Measurements from ENCODE around the gene TSBP1.
"Not testable (repeated sequence)": the region's sequence is repeated elsewhere in the genome, so short reads cannot be mapped to it uniquely, and the experiment has no call there.

Gene TSBP1

DNA sequence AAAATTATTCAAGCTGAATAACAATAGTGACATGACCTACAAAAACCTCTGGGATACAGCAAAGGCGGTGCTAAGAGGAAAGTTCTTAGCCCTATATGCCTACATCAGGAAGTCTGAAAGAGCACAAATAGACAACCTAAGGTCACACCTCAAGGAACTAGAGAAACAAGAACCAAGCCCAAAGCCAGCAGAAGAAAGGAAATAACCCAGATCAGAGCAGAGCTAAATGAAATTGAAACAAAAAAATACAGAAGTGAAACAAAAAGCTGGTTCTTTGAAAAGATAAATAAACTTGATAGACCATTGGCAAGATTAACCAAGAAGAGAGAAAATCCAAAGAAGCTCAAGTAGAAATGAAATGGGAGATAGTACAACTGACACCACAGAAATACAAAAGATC, 100.3 kb downstream of the TSBP1 start:
- TF ChIP-seq, protein P1, sequence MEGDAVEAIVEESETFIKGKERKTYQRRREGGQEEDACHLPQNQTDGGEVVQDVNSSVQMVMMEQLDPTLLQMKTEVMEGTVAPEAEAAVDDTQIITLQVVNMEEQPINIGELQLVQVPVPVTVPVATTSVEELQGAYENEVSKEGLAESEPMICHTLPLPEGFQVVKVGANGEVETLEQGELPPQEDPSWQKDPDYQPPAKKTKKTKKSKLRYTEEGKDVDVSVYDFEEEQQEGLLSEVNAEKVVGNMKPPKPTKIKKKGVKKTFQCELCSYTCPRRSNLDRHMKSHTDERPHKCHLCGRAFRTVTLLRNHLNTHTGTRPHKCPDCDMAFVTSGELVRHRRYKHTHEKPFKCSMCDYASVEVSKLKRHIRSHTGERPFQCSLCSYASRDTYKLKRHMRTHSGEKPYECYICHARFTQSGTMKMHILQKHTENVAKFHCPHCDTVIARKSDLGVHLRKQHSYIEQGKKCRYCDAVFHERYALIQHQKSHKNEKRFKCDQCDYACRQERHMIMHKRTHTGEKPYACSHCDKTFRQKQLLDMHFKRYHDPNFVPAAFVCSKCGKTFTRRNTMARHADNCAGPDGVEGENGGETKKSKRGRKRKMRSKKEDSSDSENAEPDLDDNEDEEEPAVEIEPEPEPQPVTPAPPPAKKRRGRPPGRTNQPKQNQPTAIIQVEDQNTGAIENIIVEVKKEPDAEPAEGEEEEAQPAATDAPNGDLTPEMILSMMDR (IDR thresholded peaks at IDR 0.05; ENCODE audit: low read depth, low read length) = no peak
- DNase-seq (ENCODE audit: extremely low read depth, low read depth) = no peak

DNA sequence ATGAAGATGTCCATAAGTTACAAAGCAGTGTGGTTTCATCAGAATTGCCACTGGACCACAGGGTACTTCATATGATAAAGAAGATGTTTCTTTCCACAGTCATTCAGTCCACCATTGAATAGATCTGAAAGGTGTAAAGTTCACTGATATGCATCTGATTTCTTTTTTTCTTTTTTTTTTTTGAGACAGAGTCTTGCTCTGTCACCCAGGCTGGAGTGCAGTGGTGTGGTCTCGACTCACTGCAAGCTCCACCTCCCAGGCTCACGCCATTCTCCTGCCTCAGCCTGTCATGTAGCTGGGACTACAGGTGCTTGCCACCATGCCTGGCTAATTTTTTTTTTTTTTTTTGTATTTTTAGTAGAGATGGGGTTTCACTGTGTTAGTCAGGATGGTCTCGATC, 103.2 kb downstream of the TSBP1 start:
- not testable (repeated sequence) for DNase-seq (ENCODE audit: extremely low read depth, low read depth)

- no peak for DNase-seq (ENCODE audit: extremely low read depth, low read depth)
- TF ChIP-seq, protein P1 (IDR thresholded peaks at IDR 0.05; ENCODE audit: low read depth, low read length) = no peak
Observed at GRCh38 chr6:32267035-32267434, 104.7 kb downstream of the TSBP1 start.

- DNase-seq (ENCODE audit: extremely low read depth, low read depth) = not testable (repeated sequence)
Observed at GRCh38 chr6:32257262-32257661, 114.4 kb downstream of the TSBP1 start.

DNA sequence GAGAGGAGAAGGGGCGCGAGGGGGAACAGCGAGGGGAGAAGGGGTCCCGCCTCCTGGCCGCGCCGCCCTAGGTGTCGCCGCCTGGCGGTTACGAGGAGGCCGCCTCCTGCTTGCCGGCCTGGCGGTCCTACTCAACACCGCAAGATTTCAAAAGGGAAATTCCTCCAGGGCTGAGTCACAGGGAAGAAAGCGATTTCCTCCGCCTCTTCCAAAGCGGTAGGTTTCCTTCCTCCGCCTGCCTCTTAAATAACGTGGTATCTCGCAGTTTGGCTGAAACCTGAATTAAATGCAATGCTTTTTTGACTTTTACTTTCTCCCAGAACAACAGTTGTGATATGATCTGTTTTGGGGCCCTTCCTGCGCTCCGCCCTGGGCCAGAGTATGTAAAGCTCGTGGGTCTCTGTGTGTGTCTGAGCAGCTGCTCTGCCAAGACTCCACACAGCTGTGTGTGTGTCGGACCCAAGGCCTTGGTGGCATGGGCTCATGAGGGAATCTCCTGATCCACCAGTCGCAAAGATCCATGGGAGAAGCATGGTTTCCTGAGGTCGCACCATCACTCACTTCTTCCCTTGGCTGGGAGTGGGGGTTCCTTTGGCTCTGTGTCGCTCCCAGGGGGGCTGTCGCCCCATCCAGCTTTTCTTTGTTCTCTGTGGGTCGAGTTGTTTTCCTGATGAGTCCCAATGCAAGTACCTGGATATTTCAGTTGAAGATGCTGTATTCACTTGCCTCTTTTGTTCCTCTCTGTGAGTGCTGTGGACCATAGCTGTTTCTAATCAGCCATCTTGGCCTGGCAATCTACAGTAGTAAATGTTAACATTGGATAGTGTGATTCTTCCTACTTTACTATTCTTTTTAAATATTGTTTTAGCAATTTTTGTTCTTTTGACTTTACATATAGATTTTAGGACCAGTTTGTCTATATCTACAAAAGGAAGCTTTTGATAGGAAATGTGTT, 116.2 kb downstream of the TSBP1 start:
- TF ChIP-seq, protein P1 (IDR thresholded peaks at IDR 0.05; ENCODE audit: low read depth, low read length) = peak; percentile 83
- peak; percentile 71 for DNase-seq (ENCODE audit: extremely low read depth, low read depth)

- no peak for DNase-seq (ENCODE audit: extremely low read depth, low read depth)
- TF ChIP-seq, protein P1 (IDR thresholded peaks at IDR 0.05; ENCODE audit: low read depth, low read length) = no peak
Observed at GRCh38 chr6:32254761-32255198, 116.9 kb downstream of the TSBP1 start.

GRCh38 chr6:32252331-32253009, 119.2 kb downstream of the TSBP1 start:
- DNase-seq (ENCODE audit: extremely low read depth, low read depth) = no peak
- TF ChIP-seq, protein P1 (IDR thresholded peaks at IDR 0.05; ENCODE audit: low read depth, low read length) = no peak

DNA sequence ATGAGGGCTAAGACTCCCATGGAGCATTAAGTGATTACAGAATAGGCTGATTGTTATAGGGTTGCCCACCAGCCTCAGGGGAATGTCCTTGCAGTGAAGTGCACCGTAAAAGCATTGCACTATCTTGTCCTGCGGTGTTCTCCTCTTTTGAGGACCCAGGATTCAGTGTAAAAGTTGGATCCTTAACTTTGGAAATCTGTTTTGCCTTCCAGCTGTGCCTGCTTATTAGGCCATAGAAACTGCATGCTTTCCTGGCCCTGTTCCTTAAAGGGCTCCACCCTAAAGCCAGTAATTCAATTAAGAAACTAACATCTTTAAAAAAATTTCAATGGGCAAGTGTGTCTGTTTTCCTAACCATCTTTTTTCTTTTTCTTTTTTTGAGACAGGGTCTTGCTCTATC, 122.4 kb downstream of the TSBP1 start:
- TF ChIP-seq, protein P1 (IDR thresholded peaks at IDR 0.05; ENCODE audit: low read depth, low read length) = no peak

More for the DNA sequence above, 122.4 kb downstream of the TSBP1 start:
- DNase-seq (ENCODE audit: extremely low read depth, low read depth) = no peak
